ENCODE results near the gene MACROD2.
"Not testable (repeated sequence)": the region's sequence is repeated elsewhere in the genome, so short reads cannot be mapped to it uniquely, and the experiment has no call there.

MACROD2 gene

GRCh38 chr20:14984768-14985622 lies 989.7 kb downstream of the MACROD2 start:
- DNase-seq: no peak

GRCh38 chr20:14986026-14986655 lies 990.8 kb downstream of the MACROD2 start:
- DNase-seq: no peak

- no peak for DNase-seq
Observed at GRCh38 chr20:14986656-14987055, 991.3 kb downstream of the MACROD2 start.

GRCh38 chr20:14989535-14990290 lies 994.4 kb downstream of the MACROD2 start:
- DNase-seq: no peak

GRCh38 chr20:14991023-14991422 lies 995.7 kb downstream of the MACROD2 start:
- no peak for DNase-seq

- no peak for DNase-seq
Observed at GRCh38 chr20:14992153-14992552, 996.8 kb downstream of the MACROD2 start.

GRCh38 chr20:14992961-14993360 lies 997.6 kb downstream of the MACROD2 start:
- no peak for DNase-seq

- no peak for DNase-seq
Observed at GRCh38 chr20:14996883-14997672, 1001.8 kb downstream of the MACROD2 start.

- no peak for DNase-seq
Observed at GRCh38 chr20:14997791-14998190, 1002.5 kb downstream of the MACROD2 start.

GRCh38 chr20:15005300-15005986 lies 1010.1 kb downstream of the MACROD2 start:
- DNase-seq: no peak

GRCh38 chr20:15011631-15012030 lies 1016.3 kb downstream of the MACROD2 start:
- no peak for DNase-seq

- DNase-seq: no peak
Observed at GRCh38 chr20:15012566-15012965, 1017.2 kb downstream of the MACROD2 start.

- not testable (repeated sequence) for DNase-seq
Observed at GRCh38 chr20:15016875-15017274, 1021.6 kb downstream of the MACROD2 start.

GRCh38 chr20:15018966-15019365 lies 1023.6 kb downstream of the MACROD2 start:
- no peak for DNase-seq

GRCh38 chr20:15020845-15021244 lies 1025.5 kb downstream of the MACROD2 start:
- DNase-seq: no peak

- no peak for DNase-seq
Observed at GRCh38 chr20:15022921-15023320, 1027.6 kb downstream of the MACROD2 start.

GRCh38 chr20:15026759-15027158 lies 1031.4 kb downstream of the MACROD2 start:
- no peak for DNase-seq

- no peak for DNase-seq
Observed at GRCh38 chr20:15030826-15031225, 1035.5 kb downstream of the MACROD2 start.

GRCh38 chr20:15031546-15032351 lies 1036.4 kb downstream of the MACROD2 start:
- no peak for DNase-seq

- DNase-seq: no peak
Observed at GRCh38 chr20:15032352-15032622, 1037.0 kb downstream of the MACROD2 start.

- DNase-seq: no peak
Observed at GRCh38 chr20:15033269-15033668, 1038.0 kb downstream of the MACROD2 start.

- DNase-seq: no peak
Observed at GRCh38 chr20:15033891-15034290, 1038.6 kb downstream of the MACROD2 start.
